NCI-H2171 treated with DMSO at 0.1 percent for 48 hours (cell line): ENCODE measurements around the gene NDUFAB1.
"Not testable (repeated sequence)": the region's sequence is repeated elsewhere in the genome, so short reads cannot be mapped to it uniquely, and the experiment has no call there.

Experiments used
- DNase-seq: peaks from one replicate; lab custom pipeline; 2025; lab: John Stamatoyannopoulos, UW

Gene NDUFAB1

GRCh38 chr16:23584186-23585076 is 11.7 kb downstream of the NDUFAB1 start:
- no peak for DNase-seq

GRCh38 chr16:23583271-23583670 is 12.8 kb downstream of the NDUFAB1 start:
- DNase-seq = not testable (repeated sequence)

- no peak for DNase-seq
Measured at GRCh38 chr16:23581764-23582163, 14.4 kb downstream of the NDUFAB1 start.

GRCh38 chr16:23580391-23580790 is 15.7 kb downstream of the NDUFAB1 start:
- no peak for DNase-seq

- DNase-seq = no peak
Measured at GRCh38 chr16:23579371-23579770, 16.7 kb downstream of the NDUFAB1 start.

GRCh38 chr16:23578101-23578830 is 17.9 kb downstream of the NDUFAB1 start:
- no peak for DNase-seq

GRCh38 chr16:23577493-23577892 is 18.6 kb downstream of the NDUFAB1 start:
- DNase-seq = no peak

- no peak for DNase-seq
Measured at GRCh38 chr16:23575834-23576233, 20.3 kb downstream of the NDUFAB1 start.

- DNase-seq = no peak
Measured at GRCh38 chr16:23573817-23574216, 22.3 kb downstream of the NDUFAB1 start.

GRCh38 chr16:23572394-23572793 is 23.7 kb downstream of the NDUFAB1 start:
- DNase-seq = no peak

GRCh38 chr16:23571895-23572294 is 24.2 kb downstream of the NDUFAB1 start:
- DNase-seq = no peak

- no peak for DNase-seq
Measured at GRCh38 chr16:23570992-23571632, 25.0 kb downstream of the NDUFAB1 start.

GRCh38 chr16:23567602-23568001 is 28.5 kb downstream of the NDUFAB1 start:
- DNase-seq = no peak

GRCh38 chr16:23566724-23567123 is 29.4 kb downstream of the NDUFAB1 start:
- no peak for DNase-seq

GRCh38 chr16:23564575-23565363 is 31.3 kb downstream of the NDUFAB1 start:
- no peak for DNase-seq

GRCh38 chr16:23563186-23563585 is 32.9 kb downstream of the NDUFAB1 start:
- DNase-seq = no peak

- DNase-seq = no peak
Measured at GRCh38 chr16:23562505-23562904, 33.6 kb downstream of the NDUFAB1 start.

GRCh38 chr16:23561586-23561985 is 34.5 kb downstream of the NDUFAB1 start:
- DNase-seq = no peak

- DNase-seq = no peak
Measured at GRCh38 chr16:23557779-23558702, 38.1 kb downstream of the NDUFAB1 start.

GRCh38 chr16:23556881-23557778 is 39.0 kb downstream of the NDUFAB1 start, which contains the start of the genes EARS2 and UBFD1:
TSS of gene EARS2 (minus strand) at chr16:23557350. CDS start at chr16:23557343, 7 bp downstream.
TSS of gene UBFD1 (plus strand) at chr16:23557727. CDS start at chr16:23557743, 16 bp downstream.
- peak; percentile 98 for DNase-seq
